GM23248 (cell line): ENCODE data around the gene PIAS1.
"Not testable (repeated sequence)": the region's sequence is repeated elsewhere in the genome, so short reads cannot be mapped to it uniquely, and the experiment has no call there.

Experiments
- EZH2 ChIP-seq: fragments of 200-600 bp; sonication (generic); IDR thresholded peaks from 2 replicates; pipeline ENCODE4 v1.6.1; 2018; ENCODE audit warnings: antibody characterized with exemption, mild to moderate bottlenecking; ENCODE audit not compliant: insufficient read depth, poor library complexity, severe bottlenecking
- EZH2phosphoT487 ChIP-seq: fragments of 200-600 bp; sonication (generic); IDR thresholded peaks from 2 replicates; pipeline ENCODE4 v1.6.1; 2018; ENCODE audit warnings: antibody characterized with exemption, moderate library complexity, mild to moderate bottlenecking, low read depth; ENCODE audit not compliant: insufficient read depth

DNA sequence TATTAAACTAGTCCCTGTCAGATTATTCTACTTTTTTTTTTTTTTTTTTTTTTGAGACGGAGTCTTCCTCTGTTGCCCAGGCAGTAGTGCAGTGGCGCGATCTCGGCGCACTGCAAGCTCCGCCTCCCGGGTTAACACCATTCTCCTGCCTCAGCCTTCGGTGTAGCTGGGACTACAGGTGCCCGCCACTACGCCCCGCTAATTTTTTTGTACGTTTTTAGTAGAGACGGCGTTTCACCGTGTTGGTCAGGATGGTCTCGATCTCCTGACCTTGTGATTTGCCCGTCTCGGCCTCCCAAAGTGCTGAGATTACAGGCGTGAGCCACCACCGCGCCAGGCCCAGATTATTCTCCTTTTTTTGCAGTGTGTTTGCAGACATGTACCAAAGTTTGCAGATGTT is 4.9 kb downstream of the PIAS1 start:
- not testable (repeated sequence) for TF ChIP-seq EZH2, EZH2phosphoT487
